Esophagus squamous epithelium (tissue), 4 donors: ENCODE results near the gene CLDN2.

Experiments
- POLR2A ChIP-seq, 4 donors: fragments of 450-650 bp; IDR thresholded peaks; one replicate each; pipeline ENCODE4 v1.6.1; 2017; ENCODE audit warnings: antibody characterized with exemption in 4 of 4, mild to moderate bottlenecking in 4 of 4, moderate library complexity in 3 of 4
- TF ChIP-seq, protein P1 (sequence below), 6 experiments: fragments of 450-650 bp in 4 of 6; fragments of 200-600 bp in 2 of 6; sonication (generic) in 2 of 6; IDR thresholded peaks; one replicate each; pipeline ENCODE4 v1.5.1; 2016 to 2019; ENCODE audit warnings: antibody characterized with exemption in 6 of 6, mild to moderate bottlenecking in 4 of 6, moderate library complexity in 4 of 6

GRCh38 chrX:106875151-106875550 is 45.1 kb upstream of the CLDN2 start:
- TF ChIP-seq, protein P1, sequence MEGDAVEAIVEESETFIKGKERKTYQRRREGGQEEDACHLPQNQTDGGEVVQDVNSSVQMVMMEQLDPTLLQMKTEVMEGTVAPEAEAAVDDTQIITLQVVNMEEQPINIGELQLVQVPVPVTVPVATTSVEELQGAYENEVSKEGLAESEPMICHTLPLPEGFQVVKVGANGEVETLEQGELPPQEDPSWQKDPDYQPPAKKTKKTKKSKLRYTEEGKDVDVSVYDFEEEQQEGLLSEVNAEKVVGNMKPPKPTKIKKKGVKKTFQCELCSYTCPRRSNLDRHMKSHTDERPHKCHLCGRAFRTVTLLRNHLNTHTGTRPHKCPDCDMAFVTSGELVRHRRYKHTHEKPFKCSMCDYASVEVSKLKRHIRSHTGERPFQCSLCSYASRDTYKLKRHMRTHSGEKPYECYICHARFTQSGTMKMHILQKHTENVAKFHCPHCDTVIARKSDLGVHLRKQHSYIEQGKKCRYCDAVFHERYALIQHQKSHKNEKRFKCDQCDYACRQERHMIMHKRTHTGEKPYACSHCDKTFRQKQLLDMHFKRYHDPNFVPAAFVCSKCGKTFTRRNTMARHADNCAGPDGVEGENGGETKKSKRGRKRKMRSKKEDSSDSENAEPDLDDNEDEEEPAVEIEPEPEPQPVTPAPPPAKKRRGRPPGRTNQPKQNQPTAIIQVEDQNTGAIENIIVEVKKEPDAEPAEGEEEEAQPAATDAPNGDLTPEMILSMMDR (IDR thresholded peaks at IDR 0.05) = no peak
- TF ChIP-seq POLR2A (IDR thresholded peaks at IDR 0.05) = no peak
